ENCODE results near the gene IFITM1. TPM values are rescaled to one million over a fixed set of nuclear protein-coding genes. Genes with fewer than 3 reads are reported as not detected.
A peak's percentile ranks its signal among the peaks of the same experiment; 100 is the strongest.
"Not testable (repeated sequence)": the region's sequence is repeated elsewhere in the genome, so short reads cannot be mapped to it uniquely, and the experiment has no call there.

IFITM1 gene
- 125 and 216 TPM in 2 replicates for total RNA-seq (2014; rRNA removed; shearing (Covaris generic); ENCODE audit: low replicate concordance)

DNA sequence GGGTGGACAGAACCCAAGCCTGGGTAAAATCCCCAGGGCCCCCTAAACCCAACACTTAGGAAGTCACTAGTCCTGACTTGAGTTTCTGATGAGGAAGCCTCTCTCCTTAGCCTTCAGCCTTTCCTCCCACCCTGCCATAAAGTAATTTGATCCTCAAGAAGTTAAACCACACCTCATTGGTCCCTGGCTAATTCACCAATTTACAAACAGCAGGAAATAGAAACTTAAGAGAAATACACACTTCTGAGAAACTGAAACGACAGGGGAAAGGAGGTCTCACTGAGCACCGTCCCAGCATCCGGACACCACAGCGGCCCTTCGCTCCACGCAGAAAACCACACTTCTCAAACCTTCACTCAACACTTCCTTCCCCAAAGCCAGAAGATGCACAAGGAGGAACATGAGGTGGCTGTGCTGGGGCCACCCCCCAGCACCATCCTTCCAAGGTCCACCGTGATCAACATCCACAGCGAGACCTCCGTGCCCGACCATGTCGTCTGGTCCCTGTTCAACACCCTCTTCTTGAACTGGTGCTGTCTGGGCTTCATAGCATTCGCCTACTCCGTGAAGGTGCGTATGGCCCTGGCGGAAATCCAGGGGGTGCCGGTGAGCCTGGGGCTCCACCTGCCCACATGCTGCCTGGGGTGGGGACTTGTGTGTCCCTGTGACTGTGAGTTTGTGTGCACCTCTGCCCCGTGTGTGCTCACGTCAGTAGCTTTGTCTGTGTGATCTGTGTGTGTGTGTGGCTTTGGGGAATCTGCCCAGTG, at the start of gene IFITM1:
Gene IFITM1, plus strand, starts transcription at position 254 of the 767 bp plus-strand sequence. Its CDS starts 131 bp downstream, at position 385.
- peaks cover 27% of the 10 kb centered on the region for H3K4me1 ChIP-seq (ENCODE audit: low read length)
- no peaks in the 10 kb centered on the region for H3K9me2 ChIP-seq (replicated peaks; ENCODE audit: insufficient read depth, low read length)
- H3K36me3 ChIP-seq (ENCODE audit: insufficient read depth, low read length) = no peaks in the 10 kb centered on the region
- DNase-seq = peak; percentile 86
- peak within 1 kb of the TSS; percentile 73 for H3K9ac ChIP-seq (ENCODE audit: low read length)
- H3K79me2 ChIP-seq (ENCODE audit: low read length) = peaks cover 9% of the 10 kb centered on the region
- peak within 1 kb of the TSS; percentile 15; the same call in 1 of the 2 replicates for H2AFZ ChIP-seq (ENCODE audit: low read length)
- H3K4me3 ChIP-seq (ENCODE audit: low read length) = peak within 1 kb of the TSS; percentile 68
- peak within 1 kb of the TSS; percentile 70 for H3K4me2 ChIP-seq (ENCODE audit: low read depth, low read length, poor library complexity, severe bottlenecking)
- H3K27me3 ChIP-seq (ENCODE audit: low read length) = no peaks in the 10 kb centered on the region
- H4K20me1 ChIP-seq (ENCODE audit: insufficient read depth, low read depth, low read length) = no peaks in the 10 kb centered on the region
- H3K27ac ChIP-seq (ENCODE audit: low read length) = peak within 1 kb of the TSS; percentile 58
- no peaks in the 10 kb centered on the region for H3K9me3 ChIP-seq (ENCODE audit: low read length)

DNA sequence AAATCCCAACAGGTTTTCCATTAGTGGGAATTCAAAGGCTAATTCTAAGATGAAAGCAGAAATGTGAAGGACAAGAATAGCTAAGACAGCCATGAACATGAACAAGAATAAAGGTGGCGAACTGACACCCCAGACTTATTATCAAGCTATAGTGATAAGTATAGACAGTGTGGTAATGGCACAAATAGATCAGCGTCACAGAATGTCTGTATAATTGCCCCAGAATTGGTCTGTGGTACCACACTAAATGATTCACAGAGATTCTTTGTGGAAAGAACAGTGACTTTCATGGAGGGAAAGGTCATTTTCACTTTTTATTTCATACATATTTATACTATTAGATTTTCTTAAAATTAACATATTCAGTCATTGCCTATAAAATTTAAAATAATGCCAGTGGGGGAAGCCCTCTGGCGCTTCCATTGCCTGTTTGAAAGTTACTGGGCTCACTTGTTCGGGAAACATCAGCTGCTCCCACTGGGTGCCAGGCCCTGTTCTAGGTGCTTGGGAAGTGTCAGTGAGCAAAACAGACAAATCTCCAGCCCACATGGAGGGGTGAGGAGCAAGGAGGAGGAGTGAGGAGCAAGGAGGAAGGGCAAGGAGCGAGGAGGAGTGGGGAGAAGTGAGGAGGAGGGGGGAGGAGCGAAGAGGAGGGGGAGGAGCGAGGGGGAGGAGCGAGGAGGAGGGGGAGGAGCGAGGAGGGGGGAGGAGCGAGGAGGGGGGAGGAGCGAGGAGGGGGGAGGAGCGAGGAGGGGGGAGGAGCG, 47.0 kb upstream of the IFITM1 start:
- H3K4me1 ChIP-seq (ENCODE audit: low read length) = peaks cover 29% of the 10 kb centered on the region
- no peak overlapping the region for H3K4me2 ChIP-seq (ENCODE audit: low read depth, low read length, poor library complexity, severe bottlenecking)
- no peak overlapping the region for H2AFZ ChIP-seq (ENCODE audit: low read length)
- H3K27ac ChIP-seq (ENCODE audit: low read length) = no peak overlapping the region
- H3K36me3 ChIP-seq (ENCODE audit: insufficient read depth, low read length) = no peaks in the 10 kb centered on the region
- H3K79me2 ChIP-seq (ENCODE audit: low read length) = no peaks in the 10 kb centered on the region
- no peaks in the 10 kb centered on the region for H3K9me2 ChIP-seq (replicated peaks; ENCODE audit: insufficient read depth, low read length)
- no peaks in the 10 kb centered on the region for H3K9me3 ChIP-seq (ENCODE audit: low read length)
- H3K9ac ChIP-seq (ENCODE audit: low read length) = no peak overlapping the region
- H3K27me3 ChIP-seq (ENCODE audit: low read length) = no peaks in the 10 kb centered on the region
- H3K4me3 ChIP-seq (ENCODE audit: low read length) = no peak overlapping the region
- peak; percentile 70 for DNase-seq
- H4K20me1 ChIP-seq (ENCODE audit: insufficient read depth, low read depth, low read length) = no peaks in the 10 kb centered on the region

DNA sequence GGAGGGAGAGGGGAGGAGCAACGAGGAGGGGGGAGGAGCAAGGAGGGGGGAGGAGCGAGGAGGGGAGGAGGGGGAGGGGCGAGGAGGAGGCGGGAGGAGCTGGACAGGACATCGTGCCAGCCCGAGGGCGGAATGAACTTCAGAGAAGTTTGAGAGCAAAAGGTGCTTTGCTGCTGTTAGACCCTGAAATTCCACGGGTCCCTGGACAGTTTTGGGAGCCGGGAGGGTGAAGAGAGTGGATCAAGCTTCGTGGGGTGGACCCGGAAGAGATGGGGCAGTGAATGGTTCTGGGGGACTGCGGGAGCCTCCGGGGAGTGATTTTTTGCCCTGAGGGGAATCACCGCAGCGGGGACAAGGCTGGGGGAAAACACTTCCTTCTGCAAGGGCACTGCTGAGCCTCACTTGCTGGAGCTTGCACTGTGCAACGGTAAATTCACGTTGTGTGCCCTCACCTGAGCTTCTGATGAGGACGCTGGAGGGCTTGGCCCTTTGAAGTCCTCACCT, 46.3 kb upstream of the IFITM1 start:
- H3K27ac ChIP-seq (ENCODE audit: low read length) = peak overlapping the region; percentile 92
- peak overlapping the region; percentile 79 for H3K9ac ChIP-seq (ENCODE audit: low read length)
- H3K9me3 ChIP-seq (ENCODE audit: low read length) = no peaks in the 10 kb centered on the region
- no peaks in the 10 kb centered on the region for H3K36me3 ChIP-seq (ENCODE audit: insufficient read depth, low read length)
- peak overlapping the region; percentile 27; the same call in 1 of the 2 replicates for H2AFZ ChIP-seq (ENCODE audit: low read length)
- H3K4me2 ChIP-seq (ENCODE audit: low read depth, low read length, poor library complexity, severe bottlenecking) = peak overlapping the region; percentile 78
- peaks cover 29% of the 10 kb centered on the region for H3K4me1 ChIP-seq (ENCODE audit: low read length)
- H3K79me2 ChIP-seq (ENCODE audit: low read length) = no peaks in the 10 kb centered on the region
- H4K20me1 ChIP-seq (ENCODE audit: insufficient read depth, low read depth, low read length) = no peaks in the 10 kb centered on the region
- no peaks in the 10 kb centered on the region for H3K27me3 ChIP-seq (ENCODE audit: low read length)
- peak overlapping the region; percentile 63 for H3K4me3 ChIP-seq (ENCODE audit: low read length)
- peak; percentile 74 for DNase-seq
- H3K9me2 ChIP-seq (replicated peaks; ENCODE audit: insufficient read depth, low read length) = no peaks in the 10 kb centered on the region

DNA sequence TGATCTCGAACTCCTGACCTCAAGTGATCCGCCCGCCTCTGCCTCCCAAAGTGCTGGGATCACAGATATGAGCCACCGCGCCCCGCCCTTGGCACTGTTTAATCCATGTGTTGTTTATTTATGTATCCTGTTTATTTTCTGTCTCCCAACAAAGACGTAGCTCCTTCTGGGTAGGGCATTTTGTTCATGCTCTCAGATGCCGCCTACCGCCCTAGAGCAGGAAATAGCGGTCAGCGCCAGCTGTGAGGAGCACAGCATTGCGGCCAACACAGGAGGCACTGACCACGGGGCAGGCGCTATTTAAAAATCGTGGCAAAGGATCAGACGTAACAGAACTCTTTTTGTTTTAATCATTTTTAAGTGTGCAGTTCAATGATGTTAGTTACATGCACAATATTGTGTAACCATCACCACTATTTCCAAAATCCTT, 45.1 kb upstream of the IFITM1 start:
- H2AFZ ChIP-seq (ENCODE audit: low read length) = not testable (repeated sequence)
- peak overlapping the region; percentile 78 for H3K4me2 ChIP-seq (ENCODE audit: low read depth, low read length, poor library complexity, severe bottlenecking)
- H3K4me3 ChIP-seq (ENCODE audit: low read length) = peak overlapping the region; percentile 63

DNA sequence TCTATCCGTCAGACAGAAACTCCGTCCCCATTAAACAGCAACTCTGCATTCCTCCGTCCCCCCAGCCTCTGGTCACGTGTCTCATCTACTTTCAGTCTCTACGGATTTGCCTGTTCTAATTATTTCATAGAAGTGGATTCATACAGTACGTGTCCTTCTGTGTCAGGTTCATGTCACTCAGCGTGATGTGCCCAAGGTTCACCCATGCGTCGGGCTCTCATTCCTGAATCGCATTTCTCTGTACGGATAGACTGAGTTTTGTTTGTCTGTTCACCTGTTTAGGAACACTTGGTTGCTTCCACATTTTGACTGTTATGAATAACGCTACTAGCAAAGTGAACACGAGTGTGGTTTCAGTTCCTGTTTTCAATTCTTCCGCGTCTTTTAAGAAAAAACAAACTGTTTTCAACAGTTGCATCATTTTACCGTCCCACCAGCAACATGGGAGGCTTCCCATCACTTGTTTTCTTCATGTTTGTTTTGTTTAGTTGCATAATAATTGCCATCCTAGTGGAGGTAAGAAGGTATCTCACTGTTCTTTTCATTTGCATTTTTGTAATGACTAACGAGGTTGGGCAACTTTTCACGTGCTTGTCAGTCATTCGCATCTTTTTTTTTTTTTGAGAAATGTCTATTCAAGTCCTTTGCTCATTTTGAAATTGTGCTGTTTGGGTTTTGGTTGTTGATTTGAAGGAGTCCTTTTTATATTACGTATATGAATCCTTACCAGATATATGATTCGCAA, 44.5 kb upstream of the IFITM1 start:
- H3K4me2 ChIP-seq (ENCODE audit: low read depth, low read length, poor library complexity, severe bottlenecking) = peak overlapping the region; percentile 78
- no peaks in the 10 kb centered on the region for H3K27me3 ChIP-seq (ENCODE audit: low read length)
- H3K9ac ChIP-seq (ENCODE audit: low read length) = peak overlapping the region; percentile 79
- H3K4me3 ChIP-seq (ENCODE audit: low read length) = peak overlapping the region; percentile 63
- no peaks in the 10 kb centered on the region for H3K9me2 ChIP-seq (replicated peaks; ENCODE audit: insufficient read depth, low read length)
- H3K79me2 ChIP-seq (ENCODE audit: low read length) = no peaks in the 10 kb centered on the region
- no peaks in the 10 kb centered on the region for H3K9me3 ChIP-seq (ENCODE audit: low read length)
- DNase-seq = peak; percentile 94
- peak overlapping the region; percentile 92 for H3K27ac ChIP-seq (ENCODE audit: low read length)
- no peaks in the 10 kb centered on the region for H4K20me1 ChIP-seq (ENCODE audit: insufficient read depth, low read depth, low read length)
- peaks cover 29% of the 10 kb centered on the region for H3K4me1 ChIP-seq (ENCODE audit: low read length)
- no peaks in the 10 kb centered on the region for H3K36me3 ChIP-seq (ENCODE audit: insufficient read depth, low read length)
- peak overlapping the region; percentile 90 for H2AFZ ChIP-seq (ENCODE audit: low read length)

More for the DNA sequence above, 45.1 kb upstream of the IFITM1 start:
- H4K20me1 ChIP-seq (ENCODE audit: insufficient read depth, low read depth, low read length); H3K9me2 ChIP-seq (replicated peaks; ENCODE audit: insufficient read depth, low read length); H3K27me3 ChIP-seq (ENCODE audit: low read length); H3K36me3 ChIP-seq (ENCODE audit: insufficient read depth, low read length); H3K9me3 ChIP-seq (ENCODE audit: low read length); H3K79me2 ChIP-seq (ENCODE audit: low read length): not testable (repeated sequence)
- peak; percentile 77 for DNase-seq
- peak overlapping the region; percentile 92 for H3K27ac ChIP-seq (ENCODE audit: low read length)
- peaks cover 29% of the 10 kb centered on the region for H3K4me1 ChIP-seq (ENCODE audit: low read length)
- peak overlapping the region; percentile 79 for H3K9ac ChIP-seq (ENCODE audit: low read length)

DNA sequence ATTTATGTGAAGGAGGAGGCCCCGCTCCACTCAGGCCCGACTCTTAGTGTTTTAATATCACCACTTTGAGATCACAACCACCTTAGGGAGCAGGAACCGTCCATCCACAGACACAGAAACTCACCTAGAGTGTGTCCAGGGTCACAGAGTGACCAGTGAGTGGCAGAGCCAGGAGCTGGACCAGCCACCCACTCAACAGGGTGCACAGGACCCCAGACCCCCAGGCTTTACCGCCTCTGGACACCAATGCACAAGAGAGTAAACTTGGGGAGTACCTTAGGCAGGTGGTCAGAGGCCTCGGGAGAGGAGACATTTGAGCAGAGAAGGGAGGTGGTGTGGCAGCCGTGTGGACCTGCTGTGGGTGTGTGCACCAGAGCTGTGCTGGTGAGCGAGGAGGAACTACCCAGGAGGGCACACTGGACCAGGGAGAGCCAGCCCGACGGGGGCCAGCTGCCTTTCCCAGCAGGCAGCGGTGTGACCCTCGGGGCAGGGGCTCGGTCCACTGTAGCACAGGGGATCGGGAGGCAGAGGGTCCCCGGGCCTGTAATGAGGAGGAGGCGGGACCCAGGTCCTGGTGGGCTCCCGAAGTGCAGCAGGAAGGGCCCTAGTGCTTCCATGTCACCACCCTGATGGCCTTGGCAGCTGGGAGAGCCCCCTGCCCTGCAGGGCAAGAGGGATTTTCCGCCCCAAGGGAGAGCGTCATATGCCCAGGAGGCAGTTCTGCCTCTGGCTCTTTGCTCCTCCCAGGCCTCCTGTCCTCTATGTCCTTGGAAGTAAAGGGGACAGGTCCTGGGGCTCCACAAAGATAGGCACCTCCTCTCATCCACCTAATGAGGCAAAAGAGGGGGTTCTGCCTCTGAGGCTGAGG, 43.2 kb upstream of the IFITM1 start:
- Histone ChIP-seq H3K27ac (ENCODE audit: low read length) (no peak overlapping the region), H4K20me1 (ENCODE audit: insufficient read depth, low read depth, low read length) (no peaks in the 10 kb centered on the region), H3K4me2 (ENCODE audit: low read depth, low read length, poor library complexity, severe bottlenecking) (no peak overlapping the region), H3K36me3 (ENCODE audit: insufficient read depth, low read length) (no peaks in the 10 kb centered on the region), H3K79me2 (ENCODE audit: low read length) (no peaks in the 10 kb centered on the region), H3K4me3 (ENCODE audit: low read length) (no peak overlapping the region), H3K9me3 (ENCODE audit: low read length) (no peaks in the 10 kb centered on the region), H2AFZ (ENCODE audit: low read length) (no peak overlapping the region), H3K4me1 (ENCODE audit: low read length) (peaks cover 37% of the 10 kb centered on the region), H3K27me3 (ENCODE audit: low read length) (no peaks in the 10 kb centered on the region), H3K9ac (ENCODE audit: low read length) (no peak overlapping the region), H3K9me2 (replicated peaks; ENCODE audit: insufficient read depth, low read length) (no peaks in the 10 kb centered on the region)
- DNase-seq = no peak

DNA sequence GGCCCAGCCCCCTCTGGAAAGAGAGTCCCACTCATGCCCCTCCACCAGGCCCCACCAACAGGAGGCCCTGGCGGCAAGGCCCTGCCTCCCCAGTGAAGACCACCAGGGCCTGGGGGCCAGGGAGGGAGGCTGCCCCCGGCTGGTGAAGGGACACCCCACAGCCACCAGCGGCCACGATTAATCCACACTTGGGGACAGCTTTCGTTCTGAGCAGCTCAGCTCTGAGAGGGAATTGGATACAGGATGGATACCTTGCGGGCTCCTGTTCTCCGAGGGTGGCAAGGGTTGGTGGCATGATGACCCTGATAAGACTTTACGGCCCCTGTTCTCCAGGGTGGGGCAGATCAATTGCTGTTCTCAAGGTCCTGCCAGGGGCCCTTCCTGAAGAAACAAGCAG, 42.5 kb upstream of the IFITM1 start:
- H3K4me3 ChIP-seq (ENCODE audit: low read length) = no peak overlapping the region
- no peak overlapping the region for H3K4me2 ChIP-seq (ENCODE audit: low read depth, low read length, poor library complexity, severe bottlenecking)
- H3K9me2 ChIP-seq (replicated peaks; ENCODE audit: insufficient read depth, low read length) = no peaks in the 10 kb centered on the region
- H3K36me3 ChIP-seq (ENCODE audit: insufficient read depth, low read length) = no peaks in the 10 kb centered on the region
- H3K4me1 ChIP-seq (ENCODE audit: low read length) = peaks cover 37% of the 10 kb centered on the region
- no peaks in the 10 kb centered on the region; the same call in 1 of the 2 replicates for H3K27me3 ChIP-seq (ENCODE audit: low read length)
- H2AFZ ChIP-seq (ENCODE audit: low read length) = no peak overlapping the region
- no peaks in the 10 kb centered on the region for H4K20me1 ChIP-seq (ENCODE audit: insufficient read depth, low read depth, low read length)
- H3K9ac ChIP-seq (ENCODE audit: low read length) = no peak overlapping the region
- DNase-seq = no peak
- H3K79me2 ChIP-seq (ENCODE audit: low read length) = no peaks in the 10 kb centered on the region
- H3K9me3 ChIP-seq (ENCODE audit: low read length) = no peaks in the 10 kb centered on the region
- H3K27ac ChIP-seq (ENCODE audit: low read length) = no peak overlapping the region

Measured in Karpas-422 (cell line).